H1 (cell line): ENCODE results near the gene CDC123. TPM values are rescaled to one million over a fixed set of nuclear protein-coding genes. Genes with fewer than 3 reads are reported as not detected.

ENCODE experiments used
- ASH2L ChIP-seq: fragments of 200-600, 300-600 bp; sonication (generic); IDR thresholded peaks from one replicate; pipeline ENCODE4 v1.7.1; 2017; ENCODE audit warnings: low read length
- CHD2 ChIP-seq: IDR thresholded peaks from 2 replicates; pipeline ENCODE4 v1.6.1; 2012; ENCODE audit warnings: low read length, improper control_type of control experiment
- EZH2 ChIP-seq: fragments of 200-600 bp; sonication (generic); IDR thresholded peaks from 2 replicates; pipeline ENCODE4 v1.7.1; 2012; ENCODE audit warnings: low read depth, mild to moderate bottlenecking, moderate library complexity, low read length, inconsistent platforms; ENCODE audit not compliant: severe bottlenecking
- HDAC6 ChIP-seq: IDR thresholded peaks from one replicate; pipeline ENCODE4 v1.7.1; 2012; ENCODE audit warnings: low read depth, mild to moderate bottlenecking, inconsistent platforms, low read length, moderate library complexity
- SUZ12 ChIP-seq: fragments of 200-600 bp; sonication (generic); IDR thresholded peaks from 2 replicates; pipeline ENCODE4 v1.6.1; 2012; ENCODE audit warnings: mild to moderate bottlenecking, inconsistent platforms, low read length, moderate library complexity, mixed read lengths
- polyA plus RNA-seq, 7 experiments: library from polyadenylated mRNA; depleted of rRNA in 3 of 7; stranded (reverse) in 5 of 7; unstranded in 2 of 7; fragments of >200 nt in 5 of 7; fragments of 200-250 nt in 2 of 7; gene quantifications; 1 replicate in 5 of 7; 2 replicates in 1 of 7; 4 replicates in 1 of 7; pipeline versions ENCODE4 v1.2.1 to v1.2.3, GENCODE V29; 2011 to 2013; ENCODE audit warnings: missing spikeins in 2 of 7, mixed read lengths in 2 of 7
- total RNA-seq: library from RNA; stranded (reverse); fragmentation: NEBNext Ultra II Directional; extraction: Animal tissue kit (Norgen Biotek cat#: 25700); gene quantifications from 2 replicates; pipeline ENCODE4 v1.2.1, GENCODE V29; 2021

Gene CDC123
- total and polyA plus RNA-seq, 2 of the 8 experiments (the other 6 are each of a cell fraction or from before 2014, with no cell fraction given), result 115 to 202 TPM

- TF ChIP-seq CHD2 (no peak), SUZ12 (no peak), ASH2L (no peak), HDAC6 (no peak), EZH2 (no peak)
Measured at GRCh38 chr10:12207114-12207513, 11.1 kb downstream of the CDC123 start (continued).
